ENCODE results near the gene IQCH. TPM values are rescaled to one million over a fixed set of nuclear protein-coding genes. Genes with fewer than 3 reads are reported as not detected.

Gene IQCH
- total and polyA plus RNA-seq, 9 of the 15 experiments (the other 6 are each of a cell fraction or from before 2014, with no cell fraction given): 1.8 to 3.9 (median 2.7) TPM

Other genes starting within 250 kb of the IQCH start
- 11.1 and 11.9 TPM in 2 replicates for gene SMAD3, start 189.2 kb upstream of the IQCH start, total RNA-seq (2014; rRNA removed)
- gene SMAD3, start 189.2 kb upstream of the IQCH start, total RNA-seq (2014; rRNA removed; fragmentation: Illumina TruSeq; extraction: Trizol): 9.2 and 11.0 TPM in 2 replicates
- 9.1 and 9.6 TPM in 2 replicates for gene SMAD3, start 189.2 kb upstream of the IQCH start, total RNA-seq (2015; rRNA removed; fragmentation: Illumina TruSeq; extraction: Trizol)
- gene SMAD3, start 189.2 kb upstream of the IQCH start, total RNA-seq (2021): 24.3 and 30.1 TPM in 2 replicates
- gene SMAD3, start 189.2 kb upstream of the IQCH start, polyA plus RNA-seq (2011; rRNA removed): 14.6 and 22.6 TPM in 2 replicates
- gene SMAD3, start 189.2 kb upstream of the IQCH start, polyA plus RNA-seq (2014; fragmentation: Illumina TruSeq; extraction: Trizol): 34.7 and 39.2 TPM in 2 replicates
- gene SMAD3, start 189.2 kb upstream of the IQCH start, polyA plus RNA-seq (2014; fragmentation: Nextera tagmentation; extraction: Ambion mirVana): 1 to 10 TPM; 4.3 to 5.0 TPM
- gene SMAD3, start 189.2 kb upstream of the IQCH start, polyA plus RNA-seq (2014; rRNA removed): 13.3 and 14.3 TPM in 2 replicates
- gene AAGAB, start 125 bp upstream of the IQCH start, total RNA-seq (2014; rRNA removed): 48.8 and 50.9 TPM in 2 replicates
- 68.8 and 79.5 TPM in 2 replicates for gene AAGAB, start 125 bp upstream of the IQCH start, total RNA-seq (2014; rRNA removed; fragmentation: Illumina TruSeq; extraction: Trizol)
- 63.6 and 66.0 TPM in 2 replicates for gene AAGAB, start 125 bp upstream of the IQCH start, total RNA-seq (2015; rRNA removed; fragmentation: Illumina TruSeq; extraction: Trizol)
- 55.9 and 58.6 TPM in 2 replicates for gene AAGAB, start 125 bp upstream of the IQCH start, total RNA-seq (2021)
- 54.0 and 86.3 TPM in 2 replicates for gene AAGAB, start 125 bp upstream of the IQCH start, polyA plus RNA-seq (2011; rRNA removed)
- 55.5 and 58.3 TPM in 2 replicates for gene AAGAB, start 125 bp upstream of the IQCH start, polyA plus RNA-seq (2014; fragmentation: Illumina TruSeq; extraction: Trizol)
- gene AAGAB, start 125 bp upstream of the IQCH start, polyA plus RNA-seq (2014; fragmentation: Nextera tagmentation; extraction: Ambion mirVana): 100 to 1,000 TPM in 1 of 2 experiments, 10 to 100 TPM in 1; 17.8 to 109 TPM
- gene AAGAB, start 125 bp upstream of the IQCH start, polyA plus RNA-seq (2014; rRNA removed): 48.9 and 53.2 TPM in 2 replicates

Measured in K562 (cell line).